Measurements from ENCODE around the gene RABGGTB. TPM values are rescaled to one million over a fixed set of nuclear protein-coding genes. Genes with fewer than 3 reads are reported as not detected.
"Not testable (repeated sequence)": the region's sequence is repeated elsewhere in the genome, so short reads cannot be mapped to it uniquely, and the experiment has no call there.

Gene RABGGTB
- total RNA-seq, 2 donors from 2014 or later: 46.8 to 71.8 TPM

- intact Hi-C loops (cut with DNase I): no loop called here
- DNase-seq (no peak), ATAC-seq (no peak)
Observed at GRCh38 chr1:75791022-75791421, 5.0 kb downstream of the RABGGTB start.

- ATAC-seq (no peak), DNase-seq (no peak)
- intact Hi-C loops (cut with DNase I): no loop called here
Observed at GRCh38 chr1:75792091-75792490, 6.0 kb downstream of the RABGGTB start.

- no peak for DNase-seq
- intact Hi-C loops (cut with DNase I): no loop called here
- ATAC-seq: no peak
Observed at GRCh38 chr1:75794382-75794781, 8.3 kb downstream of the RABGGTB start.

GRCh38 chr1:75795703-75796193, 9.7 kb downstream of the RABGGTB start:
- DNase-seq: no peak
- ATAC-seq: no peak
- intact Hi-C loops (cut with DNase I): no loop called here

GRCh38 chr1:75796376-75797272, 10.6 kb downstream of the RABGGTB start, which contains the start of gene MSH4:
Gene MSH4, plus strand, starts transcription at chr1:75796882. Its CDS starts 104 bp downstream, at chr1:75796986.
- ATAC-seq: peak in 1 of 2 donors; percentile 36

GRCh38 chr1:75797273-75797588, 11.2 kb downstream of the RABGGTB start:
- no peak for DNase-seq
- ATAC-seq: no peak
- intact Hi-C loops (cut with DNase I): no loop called here

More at GRCh38 chr1:75796376-75797272, 10.6 kb downstream of the RABGGTB start, which contains the start of gene MSH4:
- intact Hi-C loops (cut with DNase I): no loop called here
- no peak for DNase-seq

- intact Hi-C loops (cut with DNase I): no loop called here
- no peak for DNase-seq
- ATAC-seq: no peak
Observed at GRCh38 chr1:75797606-75798216, 11.7 kb downstream of the RABGGTB start.

GRCh38 chr1:75801480-75801879, 15.4 kb downstream of the RABGGTB start:
- DNase-seq; ATAC-seq; intact Hi-C loops (cut with DNase I): not testable (repeated sequence)

- DNase-seq (no peak), ATAC-seq (no peak)
- intact Hi-C loops (cut with DNase I): no loop called here
Observed at GRCh38 chr1:75808921-75809320, 22.9 kb downstream of the RABGGTB start.

GRCh38 chr1:75810113-75810512, 24.1 kb downstream of the RABGGTB start:
- intact Hi-C loops (cut with DNase I); DNase-seq: not testable (repeated sequence)

GRCh38 chr1:75811211-75811981, 25.3 kb downstream of the RABGGTB start:
- no peak for ATAC-seq
- intact Hi-C loops (cut with DNase I): no loop called here
- DNase-seq: no peak

More at GRCh38 chr1:75810113-75810512, 24.1 kb downstream of the RABGGTB start:
- not testable (repeated sequence) for ATAC-seq

- intact Hi-C loops (cut with DNase I): no loop called here
- DNase-seq (no peak), ATAC-seq (no peak)
Observed at GRCh38 chr1:75812065-75812464, 26.0 kb downstream of the RABGGTB start.

GRCh38 chr1:75823596-75823995, 37.5 kb downstream of the RABGGTB start:
- DNase-seq; ATAC-seq; intact Hi-C loops (cut with DNase I): not testable (repeated sequence)

- ATAC-seq: no peak
- intact Hi-C loops (cut with DNase I): no loop called here
- no peak for DNase-seq
Observed at GRCh38 chr1:75836528-75837100, 50.6 kb downstream of the RABGGTB start.

- ATAC-seq: no peak
- intact Hi-C loops (cut with DNase I): no loop called here
Observed at GRCh38 chr1:75838079-75838478, 52.0 kb downstream of the RABGGTB start.

GRCh38 chr1:75841421-75841820, 55.4 kb downstream of the RABGGTB start:
- intact Hi-C loops (cut with DNase I): no loop called here
- DNase-seq (no peak), ATAC-seq (no peak)

More at GRCh38 chr1:75838079-75838478, 52.0 kb downstream of the RABGGTB start:
- DNase-seq: no peak

Measured in left cardiac atrium (tissue), 4 donors.